MCF 10A (cell line): ENCODE data around the gene ABCC4. TPM values are rescaled to one million over a fixed set of nuclear protein-coding genes. Genes with fewer than 3 reads are reported as not detected.
A peak's percentile ranks its signal among the peaks of the same experiment; 100 is the strongest.

Source experiments
- BruUV-seq: library from RNA; stranded (reverse); fragments of 400-500 nt; replicated peaks from 2 replicates; lab custom pipeline; 2021; lab: Mats Ljungman, UMichigan
- CTCF ChIA-PET: fragments of 300-600 bp; sonication (Branson Sonifier 250); formaldehyde crosslinking; extraction: SDS; loops from one replicate; lab custom pipeline; 2021; ENCODE audit warnings: antibody characterized with exemption, inconsistent platforms; lab: Yijun Ruan, JAX
- POLR2A ChIA-PET: fragments of 300-600, 350-650 bp; sonication (Branson Sonifier 250); formaldehyde crosslinking; extraction: SDS; loops from one replicate; lab custom pipeline; 2020; ENCODE audit warnings: antibody characterized with exemption, inconsistent platforms; lab: Yijun Ruan, JAX
- DNase-seq: peaks from one replicate; pipeline ENCODE4 v3.0.0-alpha.2; 2018; ENCODE audit not compliant: unreplicated experiment
- H3K27ac Mint-ChIP-seq: one replicate; pipeline ENCODE4 v1.8.0; 2022; ENCODE audit warnings: mild to moderate bottlenecking, low read depth, mixed read lengths; ENCODE audit not compliant: unreplicated experiment
- H3K27me3 Mint-ChIP-seq: one replicate; pipeline ENCODE4 v1.8.0; 2022; ENCODE audit warnings: mixed read lengths; ENCODE audit not compliant: insufficient read depth, unreplicated experiment
- H3K36me3 Mint-ChIP-seq: one replicate; pipeline ENCODE4 v1.8.0; 2022; ENCODE audit warnings: mild to moderate bottlenecking, moderate library complexity, mixed read lengths; ENCODE audit not compliant: insufficient read depth, unreplicated experiment
- H3K4me1 Mint-ChIP-seq: one replicate; pipeline ENCODE4 v1.8.0; 2022; ENCODE audit warnings: mixed read lengths; ENCODE audit not compliant: insufficient read depth, unreplicated experiment
- H3K4me3 Mint-ChIP-seq: one replicate; pipeline ENCODE4 v1.8.0; 2022; ENCODE audit warnings: mild to moderate bottlenecking, moderate library complexity, mixed read lengths; ENCODE audit not compliant: unreplicated experiment
- H3K9me3 Mint-ChIP-seq: one replicate; pipeline ENCODE4 v1.8.0; 2022; ENCODE audit warnings: mixed read lengths; ENCODE audit not compliant: unreplicated experiment
- intact Hi-C: fragments of 100-400 bp; cut with micrococcal nuclease; formaldehyde crosslinking; loops from 2 replicates; pipeline ENCODE4 v1.14.1; 2022
- total RNA-seq: library from RNA; stranded (reverse); gene quantifications from 2 replicates; pipeline ENCODE4 v1.2.3, GENCODE V29; 2022
- TF ChIP-seq, protein P1 (sequence below): fragments of 200-600 bp; IDR thresholded peaks from one replicate; pipeline ENCODE4 v1.8.0; 2022; ENCODE audit warnings: antibody characterized with exemption, mild to moderate bottlenecking; ENCODE audit not compliant: unreplicated experiment

ABCC4 gene
- total RNA-seq, 1 experiment from 2014 or later: 13.9 TPM

DNA sequence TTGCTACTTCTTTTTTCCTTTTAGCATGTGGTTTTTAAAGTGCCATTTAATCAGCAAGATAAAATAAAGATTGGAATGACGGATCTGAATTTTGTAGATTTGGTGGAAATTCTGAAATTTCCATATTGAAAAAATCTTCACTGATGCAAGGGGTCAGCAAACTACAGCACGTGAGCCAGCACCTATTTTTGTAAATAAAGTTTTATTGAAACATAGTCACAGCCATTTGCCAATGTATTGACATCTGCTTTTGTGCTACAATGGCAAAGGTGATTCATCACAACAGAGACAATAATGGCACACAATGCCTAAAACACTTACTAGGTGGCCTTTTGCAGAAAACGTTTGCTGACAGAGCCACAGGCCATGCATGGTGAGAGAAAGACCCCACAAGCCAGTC is 226.4 kb downstream of the ABCC4 start:
- intact Hi-C loops: no loop called here
- BruUV-seq: no TSS peak
- Mint-ChIP-seq H3K9me3 (no peaks in the 10 kb centered on the region), H3K36me3 (no peaks in the 10 kb centered on the region), H3K4me1 (no peaks in the 10 kb centered on the region), H3K27ac (no peak overlapping the region), H3K27me3 (no peaks in the 10 kb centered on the region), H3K4me3 (no peak overlapping the region)
- TF ChIP-seq, protein P1, sequence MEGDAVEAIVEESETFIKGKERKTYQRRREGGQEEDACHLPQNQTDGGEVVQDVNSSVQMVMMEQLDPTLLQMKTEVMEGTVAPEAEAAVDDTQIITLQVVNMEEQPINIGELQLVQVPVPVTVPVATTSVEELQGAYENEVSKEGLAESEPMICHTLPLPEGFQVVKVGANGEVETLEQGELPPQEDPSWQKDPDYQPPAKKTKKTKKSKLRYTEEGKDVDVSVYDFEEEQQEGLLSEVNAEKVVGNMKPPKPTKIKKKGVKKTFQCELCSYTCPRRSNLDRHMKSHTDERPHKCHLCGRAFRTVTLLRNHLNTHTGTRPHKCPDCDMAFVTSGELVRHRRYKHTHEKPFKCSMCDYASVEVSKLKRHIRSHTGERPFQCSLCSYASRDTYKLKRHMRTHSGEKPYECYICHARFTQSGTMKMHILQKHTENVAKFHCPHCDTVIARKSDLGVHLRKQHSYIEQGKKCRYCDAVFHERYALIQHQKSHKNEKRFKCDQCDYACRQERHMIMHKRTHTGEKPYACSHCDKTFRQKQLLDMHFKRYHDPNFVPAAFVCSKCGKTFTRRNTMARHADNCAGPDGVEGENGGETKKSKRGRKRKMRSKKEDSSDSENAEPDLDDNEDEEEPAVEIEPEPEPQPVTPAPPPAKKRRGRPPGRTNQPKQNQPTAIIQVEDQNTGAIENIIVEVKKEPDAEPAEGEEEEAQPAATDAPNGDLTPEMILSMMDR: no peak
- CTCF ChIA-PET: no interaction called here
- POLR2A ChIA-PET: no interaction called here
- no peak for DNase-seq

- Mint-ChIP-seq H3K27ac (no peak overlapping the region), H3K9me3 (no peaks in the 10 kb centered on the region), H3K36me3 (peaks cover 4% of the 10 kb centered on the region), H3K4me3 (no peak overlapping the region), H3K27me3 (no peaks in the 10 kb centered on the region), H3K4me1 (no peaks in the 10 kb centered on the region)
- TF ChIP-seq, protein P1: no peak
- DNase-seq: no peak
- CTCF ChIA-PET: no interaction called here
- intact Hi-C loops: no loop called here
- BruUV-seq: no TSS peak
- POLR2A ChIA-PET: no interaction called here
Observed at GRCh38 chr13:95073747-95074311, 227.4 kb downstream of the ABCC4 start.

GRCh38 chr13:95067303-95067702 is 233.9 kb downstream of the ABCC4 start:
- H3K36me3 Mint-ChIP-seq: peaks cover 9% of the 10 kb centered on the region
- BruUV-seq: no TSS peak
- POLR2A ChIA-PET: interaction anchor here (0.5 to 0.6 kb wide), 2 partner anchors 37 to 60 kb away, joined by 3 to 4 read pairs; no protein-coding TSS in a partner anchor

DNA sequence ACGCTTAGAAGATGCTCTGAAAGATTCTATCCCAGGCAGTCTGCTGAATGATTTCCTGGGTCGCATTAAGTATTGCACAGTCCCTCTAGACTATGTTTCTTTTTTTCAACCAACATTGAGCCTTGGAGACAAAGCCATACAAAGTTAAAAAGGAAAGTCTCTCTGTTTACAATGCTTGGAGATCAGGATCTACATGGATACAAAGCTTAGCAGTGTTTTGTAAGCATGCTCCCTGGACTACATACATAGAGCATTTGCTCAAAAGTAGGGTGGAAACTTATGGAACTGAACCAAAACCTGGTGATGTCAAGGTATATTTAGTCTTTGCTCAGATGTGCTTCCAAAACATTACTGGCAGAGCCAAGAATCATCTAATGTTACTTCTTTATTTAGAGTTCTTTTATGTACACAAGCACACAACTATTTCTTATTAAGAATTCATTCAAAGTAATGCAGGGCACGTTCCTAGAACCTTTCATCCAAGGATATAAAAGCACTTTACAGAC is 241.2 kb downstream of the ABCC4 start:
- TF ChIP-seq, protein P1: no peak
- Mint-ChIP-seq H3K4me3 (no peak overlapping the region), H3K36me3 (peaks cover 11% of the 10 kb centered on the region), H3K9me3 (no peaks in the 10 kb centered on the region), H3K27me3 (no peaks in the 10 kb centered on the region), H3K27ac (no peak overlapping the region), H3K4me1 (no peaks in the 10 kb centered on the region)
- intact Hi-C loops: no loop called here
- BruUV-seq: no TSS peak
- ChIA-PET CTCF (no interaction called here), POLR2A (no interaction called here)
- no peak for DNase-seq

More at GRCh38 chr13:95067303-95067702, 233.9 kb downstream of the ABCC4 start:
- no peaks in the 10 kb centered on the region for H3K4me1 Mint-ChIP-seq
- no peaks in the 10 kb centered on the region for H3K27me3 Mint-ChIP-seq
- H3K9me3 Mint-ChIP-seq: no peaks in the 10 kb centered on the region
- TF ChIP-seq, protein P1: no peak
- H3K27ac Mint-ChIP-seq: no peak overlapping the region
- intact Hi-C loops: no loop called here
- DNase-seq: peak; percentile 23
- no peak overlapping the region for H3K4me3 Mint-ChIP-seq
- CTCF ChIA-PET: interaction anchor here (0.6 to 0.7 kb wide), 2 partner anchors 11 to 444 kb away, joined by 3 read pairs; no protein-coding TSS in a partner anchor
